PC-9 (cell line): ENCODE data around the gene COL27A1. TPM values are rescaled to one million over a fixed set of nuclear protein-coding genes. Genes with fewer than 3 reads are reported as not detected.

Source experiments
- BruUV-seq: library from RNA; stranded (reverse); fragments of 400-500 nt; replicated peaks from 2 replicates; lab custom pipeline; 2021; lab: Mats Ljungman, UMichigan
- CTCF ChIA-PET: fragments of 300-600 bp; sonication (Branson Sonifier 250); formaldehyde crosslinking; loops from one replicate; lab custom pipeline; 2022; ENCODE audit warnings: antibody characterized with exemption; lab: Charles Lee
- POLR2A ChIA-PET: fragments of 300-600 bp; sonication (Branson Sonifier 250); formaldehyde crosslinking; loops from one replicate; lab custom pipeline; 2022; ENCODE audit warnings: antibody characterized with exemption; ENCODE audit not compliant: unreplicated experiment; lab: Charles Lee
- DNase-seq, 2 experiments: peaks; one replicate each; pipeline versions ENCODE4 v3.0.0 to v3.0.0-alpha.2; 2015 to 2022; ENCODE audit warnings: mixed read lengths in 1 of 2
- H2AFZ ChIP-seq: fragments of 200-600 bp; sonication (generic); 2 replicates; pipeline ENCODE4 v1.8.1; 2017; ENCODE audit warnings: antibody characterized with exemption
- H3F3A ChIP-seq: fragments of 200-600 bp; sonication (generic); 2 replicates; pipeline ENCODE4 v1.8.1; 2017; ENCODE audit warnings: antibody characterized with exemption, mild to moderate bottlenecking, low read depth; ENCODE audit not compliant: insufficient read depth
- H3K27ac ChIP-seq: fragments of 200-600 bp; sonication (generic); 2 replicates; pipeline ENCODE4 v1.6.1; 2016; ENCODE audit warnings: mixed run types
- H3K27me3 ChIP-seq: fragments of 200-600 bp; sonication (generic); 2 replicates; pipeline ENCODE4 v1.6.1; 2016; ENCODE audit warnings: low read depth, mixed run types; ENCODE audit not compliant: insufficient read depth
- H3K36me3 ChIP-seq: fragments of 200-600 bp; sonication (generic); 2 replicates; pipeline ENCODE4 v1.6.1; 2016; ENCODE audit warnings: low read depth, mixed run types
- H3K4me1 ChIP-seq: fragments of 200-600 bp; sonication (generic); replicated peaks from 2 replicates; pipeline ENCODE4 v1.6.1; 2016; ENCODE audit warnings: mixed run types; ENCODE audit not compliant: insufficient read depth
- H3K4me2 ChIP-seq: fragments of 200-600 bp; sonication (generic); 2 replicates; pipeline ENCODE4 v1.6.1; 2017; ENCODE audit warnings: mixed run types
- H3K4me3 ChIP-seq: fragments of 200-600 bp; sonication (generic); 2 replicates; pipeline ENCODE4 v1.6.1; 2016; ENCODE audit warnings: mixed run types
- H3K79me2 ChIP-seq: fragments of 200-600 bp; sonication (generic); 2 replicates; pipeline ENCODE4 v1.6.1; 2017; ENCODE audit warnings: low read depth, mixed run types
- H3K9me2 ChIP-seq: fragments of 200-600 bp; sonication (generic); 2 replicates; pipeline ENCODE4 v1.8.1; 2017; ENCODE audit warnings: mild to moderate bottlenecking; ENCODE audit not compliant: insufficient read depth
- H3K9me3 ChIP-seq: fragments of 200-600 bp; sonication (generic); 2 replicates; pipeline ENCODE4 v1.8.1; 2016; ENCODE audit warnings: low read depth; ENCODE audit not compliant: insufficient read depth
- H4K20me1 ChIP-seq: fragments of 200-600 bp; sonication (generic); 2 replicates; pipeline ENCODE4 v1.8.1; 2017; ENCODE audit not compliant: insufficient read depth
- EZH2 ChIP-seq: fragments of 200-600 bp; sonication (generic); IDR thresholded peaks from 2 replicates; pipeline ENCODE4 v1.8.0; 2017; ENCODE audit warnings: antibody characterized with exemption, low read depth
- intact Hi-C: fragments of 100-400 bp; cut with micrococcal nuclease; formaldehyde crosslinking; loops from one replicate; pipeline ENCODE4 v1.10.0; 2022; ENCODE audit not compliant: unreplicated experiment
- total RNA-seq: library from RNA; stranded (reverse); gene quantifications from 2 replicates; pipeline ENCODE4 v1.2.3, GENCODE V29; 2021
- TF ChIP-seq, protein P1 (sequence below): fragments of 200-600 bp; sonication (generic); conservative IDR thresholded peaks from 2 replicates; pipeline ENCODE4 v1.6.1; 2017; ENCODE audit warnings: mixed run types, antibody characterized with exemption, mild to moderate bottlenecking, moderate library complexity

Gene COL27A1
- total RNA-seq, 1 experiment from 2014 or later: 0.39 TPM

DNA sequence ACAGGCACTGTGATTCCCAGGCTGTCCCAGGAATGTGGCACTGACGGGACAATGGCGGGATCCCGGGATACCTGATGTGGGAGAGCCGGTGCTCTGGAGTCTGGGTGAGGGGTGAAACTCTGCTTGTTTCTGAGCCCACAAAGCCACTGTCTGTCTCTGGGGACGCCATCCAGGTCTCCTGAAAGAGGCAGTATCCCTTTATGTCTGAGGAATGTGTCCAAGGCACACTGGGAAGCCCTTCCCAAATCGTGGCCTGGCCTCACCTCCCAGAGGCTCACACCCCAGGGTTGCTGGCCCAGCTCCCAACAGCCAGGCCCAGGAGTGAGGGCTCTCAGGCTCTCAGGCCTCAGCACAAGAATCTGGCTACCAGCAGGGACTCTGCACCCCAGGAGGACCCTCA is 201.5 kb downstream of the COL27A1 start:
- H3F3A ChIP-seq: no peaks in the 10 kb centered on the region
- POLR2A ChIA-PET: no interaction called here
- no peaks in the 10 kb centered on the region for H3K9me2 ChIP-seq
- H3K27ac ChIP-seq: no peak overlapping the region
- H3K36me3 ChIP-seq: 0 out of 2 replicates have a peak, but pooled peaks cover 3% of the 10 kb centered on the region
- H3K4me3 ChIP-seq: no peak overlapping the region
- CTCF ChIA-PET: no interaction called here
- no peak overlapping the region for H2AFZ ChIP-seq
- H3K79me2 ChIP-seq: no peaks in the 10 kb centered on the region
- H3K4me1 ChIP-seq: no peaks in the 10 kb centered on the region
- TF ChIP-seq, protein P1, sequence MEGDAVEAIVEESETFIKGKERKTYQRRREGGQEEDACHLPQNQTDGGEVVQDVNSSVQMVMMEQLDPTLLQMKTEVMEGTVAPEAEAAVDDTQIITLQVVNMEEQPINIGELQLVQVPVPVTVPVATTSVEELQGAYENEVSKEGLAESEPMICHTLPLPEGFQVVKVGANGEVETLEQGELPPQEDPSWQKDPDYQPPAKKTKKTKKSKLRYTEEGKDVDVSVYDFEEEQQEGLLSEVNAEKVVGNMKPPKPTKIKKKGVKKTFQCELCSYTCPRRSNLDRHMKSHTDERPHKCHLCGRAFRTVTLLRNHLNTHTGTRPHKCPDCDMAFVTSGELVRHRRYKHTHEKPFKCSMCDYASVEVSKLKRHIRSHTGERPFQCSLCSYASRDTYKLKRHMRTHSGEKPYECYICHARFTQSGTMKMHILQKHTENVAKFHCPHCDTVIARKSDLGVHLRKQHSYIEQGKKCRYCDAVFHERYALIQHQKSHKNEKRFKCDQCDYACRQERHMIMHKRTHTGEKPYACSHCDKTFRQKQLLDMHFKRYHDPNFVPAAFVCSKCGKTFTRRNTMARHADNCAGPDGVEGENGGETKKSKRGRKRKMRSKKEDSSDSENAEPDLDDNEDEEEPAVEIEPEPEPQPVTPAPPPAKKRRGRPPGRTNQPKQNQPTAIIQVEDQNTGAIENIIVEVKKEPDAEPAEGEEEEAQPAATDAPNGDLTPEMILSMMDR: no peak
- no peak for TF ChIP-seq EZH2
- no peaks in the 10 kb centered on the region for H3K27me3 ChIP-seq
- no peak overlapping the region for H3K4me2 ChIP-seq
- BruUV-seq: no TSS peak
- intact Hi-C loops: no loop called here
- no peaks in the 10 kb centered on the region for H3K9me3 ChIP-seq
- H4K20me1 ChIP-seq: no peaks in the 10 kb centered on the region
- no peak for DNase-seq

DNA sequence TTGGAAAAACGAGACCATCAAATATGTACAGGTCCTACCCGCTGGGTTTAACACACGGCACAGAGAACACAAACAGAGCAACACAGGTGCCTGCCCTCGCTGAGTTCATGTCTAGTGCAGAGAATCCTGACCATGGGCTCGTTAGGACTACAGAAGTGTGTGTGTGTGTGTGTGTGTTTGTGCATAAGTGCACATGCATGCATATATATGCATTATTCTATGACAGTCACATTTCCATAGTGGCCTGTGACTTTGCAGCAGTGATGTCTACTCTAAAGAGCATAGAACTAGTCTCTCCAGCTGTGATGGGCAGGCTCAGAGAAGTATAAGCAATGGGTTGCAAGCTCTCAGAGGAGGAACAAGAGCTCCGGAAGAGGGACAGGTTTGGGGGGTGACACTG is 202.0 kb downstream of the COL27A1 start:
- no peaks in the 10 kb centered on the region for H3K79me2 ChIP-seq
- no peak overlapping the region for H3K4me2 ChIP-seq
- no peak for DNase-seq
- ChIA-PET CTCF (no interaction called here), POLR2A (no interaction called here)
- H3K4me1 ChIP-seq: no peaks in the 10 kb centered on the region
- no peaks in the 10 kb centered on the region for H3F3A ChIP-seq
- no peak overlapping the region for H3K27ac ChIP-seq
- H4K20me1 ChIP-seq: no peaks in the 10 kb centered on the region
- H3K9me2 ChIP-seq: no peaks in the 10 kb centered on the region
- H3K9me3 ChIP-seq: no peaks in the 10 kb centered on the region
- BruUV-seq: no TSS peak
- intact Hi-C loops: no loop called here
- no peak overlapping the region for H3K4me3 ChIP-seq
- no peaks in the 10 kb centered on the region for H3K27me3 ChIP-seq
- no peak for TF ChIP-seq EZH2
- TF ChIP-seq, protein P1: no peak
- H2AFZ ChIP-seq: no peak overlapping the region
- 0 out of 2 replicates have a peak, but pooled peaks cover 3% of the 10 kb centered on the region for H3K36me3 ChIP-seq

DNA sequence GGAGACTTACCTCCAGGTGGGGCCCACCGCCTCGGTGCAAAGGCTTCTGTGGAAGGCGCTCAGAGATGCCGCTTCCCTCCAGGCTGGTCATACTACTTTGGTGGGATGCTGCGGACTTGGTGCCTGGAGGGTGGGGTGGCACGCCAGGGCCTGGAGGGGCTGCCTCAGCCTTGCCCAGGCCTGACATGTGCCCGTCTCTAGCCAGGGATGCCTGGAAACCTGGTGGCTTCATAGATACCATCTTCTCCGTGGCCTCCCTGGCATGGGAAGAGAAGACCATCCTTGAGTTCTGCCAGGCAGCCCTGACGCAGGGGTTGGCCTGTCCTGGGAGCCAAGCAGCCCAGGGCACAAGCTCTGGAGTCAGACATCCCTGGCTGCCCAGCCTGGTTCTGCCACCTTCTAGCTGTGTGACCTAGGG is 202.6 kb downstream of the COL27A1 start:
- no peak for DNase-seq
- no peaks in the 10 kb centered on the region for H4K20me1 ChIP-seq
- H3K4me1 ChIP-seq: no peaks in the 10 kb centered on the region
- H3K27me3 ChIP-seq: no peaks in the 10 kb centered on the region
- H3K9me2 ChIP-seq: no peaks in the 10 kb centered on the region
- H3F3A ChIP-seq: no peaks in the 10 kb centered on the region
- no TSS peak for BruUV-seq
- no peaks in the 10 kb centered on the region for H3K9me3 ChIP-seq
- POLR2A ChIA-PET: no interaction called here
- TF ChIP-seq, protein P1: no peak
- no peak for TF ChIP-seq EZH2
- no peaks in the 10 kb centered on the region for H3K79me2 ChIP-seq
- 0 out of 2 replicates have a peak, but pooled peaks cover 3% of the 10 kb centered on the region for H3K36me3 ChIP-seq
- CTCF ChIA-PET: no interaction called here
- no peak overlapping the region for H3K4me3 ChIP-seq
- H3K27ac ChIP-seq: no peak overlapping the region
- no peak overlapping the region for H3K4me2 ChIP-seq
- no peak overlapping the region for H2AFZ ChIP-seq
- intact Hi-C loops: no loop called here
